Stromal cell of bone marrow (primary cell): Measurements from ENCODE around the gene NR6A1.

Source experiments
- DNase-seq: peaks from one replicate; pipeline ENCODE4 v3.0.0-alpha.2; 2012; ENCODE audit warnings: low read depth

NR6A1 gene

GRCh38 chr9:124526174-124526573 is 244.9 kb downstream of the NR6A1 start:
- no peak for DNase-seq

- DNase-seq, result no peak
These were observed 248.7 kb downstream of the NR6A1 start for GRCh38 chr9:124522121-124523098.

GRCh38 chr9:124521142-124521541 is 250.0 kb downstream of the NR6A1 start:
- no peak for DNase-seq

GRCh38 chr9:124520206-124520596 is 250.9 kb downstream of the NR6A1 start:
- no peak for DNase-seq

- DNase-seq, result no peak
These were observed 253.0 kb downstream of the NR6A1 start for GRCh38 chr9:124518116-124518515.

GRCh38 chr9:124517600-124517999 is 253.5 kb downstream of the NR6A1 start:
- DNase-seq, result no peak

- no peak for DNase-seq
These were observed 256.2 kb downstream of the NR6A1 start for GRCh38 chr9:124514874-124515273.

- no peak for DNase-seq
These were observed 257.0 kb downstream of the NR6A1 start for GRCh38 chr9:124514125-124514524.

GRCh38 chr9:124513376-124513994 is 257.6 kb downstream of the NR6A1 start:
- DNase-seq, result no peak

GRCh38 chr9:124512806-124513204 is 258.3 kb downstream of the NR6A1 start:
- no peak for DNase-seq

- no peak for DNase-seq
These were observed 259.0 kb downstream of the NR6A1 start for GRCh38 chr9:124511891-124512805.

- no peak for DNase-seq
These were observed 259.7 kb downstream of the NR6A1 start for GRCh38 chr9:124511426-124511840.

- no peak for DNase-seq
These were observed 260.3 kb downstream of the NR6A1 start for GRCh38 chr9:124510650-124511425.

- no peak for DNase-seq
These were observed 263.2 kb downstream of the NR6A1 start for GRCh38 chr9:124507880-124508423.

- DNase-seq, result no peak
These were observed 263.9 kb downstream of the NR6A1 start, which contains the start of gene NR5A1 for GRCh38 chr9:124506931-124507879. Gene NR5A1 (minus strand): TSS chr9:124507399. CDS start chr9:124503395, 4,004 bp downstream.

GRCh38 chr9:124506433-124506832 is 264.7 kb downstream of the NR6A1 start:
- no peak for DNase-seq

- DNase-seq, result no peak
These were observed 265.2 kb downstream of the NR6A1 start for GRCh38 chr9:124505901-124506346.

GRCh38 chr9:124505006-124505900 is 265.9 kb downstream of the NR6A1 start:
- no peak for DNase-seq
